Naive thymus-derived CD8-positive, alpha-beta T cell (primary cell): Measurements from ENCODE around the gene GIMAP2. TPM values are rescaled to one million over a fixed set of nuclear protein-coding genes. Genes with fewer than 3 reads are reported as not detected.

Experiments
- ATAC-seq, 2 donors: fragments of 150-1000 bp; cut with Tn5 transposase in 1 of 2; sonication (Bioruptor Pico), chemical (Tn5 transposase) in 1 of 2; 1 replicate in 1 of 2; 2 replicates in 1 of 2; pipeline ENCODE4 v1.10.0; 2021; ENCODE audit warnings: mild to moderate bottlenecking in 2 of 2, moderate library complexity in 2 of 2
- POLR2A ChIA-PET: fragments of 350-600 bp; sonication (Branson Sonifier 250); formaldehyde crosslinking; loops from one replicate; lab custom pipeline; 2021; ENCODE audit warnings: antibody characterized with exemption; lab: Charles Lee
- DNase-seq, 10 donors: peaks; one replicate each; pipeline versions ENCODE4 v3.0.0 to v3.0.0-alpha.2; 2020 to 2022
- H3K27ac Mint-ChIP-seq, 10 donors: one replicate each; pipeline ENCODE4 v1.8.0; 2020 to 2022; ENCODE audit warnings: mild to moderate bottlenecking in 10 of 10, mixed read lengths in 10 of 10, moderate library complexity in 4 of 10, inconsistent platforms in 1 of 10
- H3K27me3 Mint-ChIP-seq, 5 donors: one replicate each; pipeline ENCODE4 v1.8.0; 2021 to 2022; ENCODE audit warnings: mixed read lengths in 5 of 5
- H3K36me3 Mint-ChIP-seq, 3 donors: one replicate each; pipeline ENCODE4 v1.8.0; 2020 to 2022; ENCODE audit warnings: mixed read lengths in 3 of 3, mild to moderate bottlenecking in 2 of 3, inconsistent platforms in 1 of 3
- H3K4me1 Mint-ChIP-seq, 4 donors: one replicate each; pipeline ENCODE4 v1.8.0; 2021 to 2022; ENCODE audit warnings: mixed read lengths in 4 of 4
- H3K4me3 Mint-ChIP-seq, 10 donors: one replicate each; pipeline ENCODE4 v1.8.0; 2020 to 2022; ENCODE audit warnings: mild to moderate bottlenecking in 10 of 10, mixed read lengths in 10 of 10, moderate library complexity in 6 of 10, inconsistent platforms in 1 of 10
- H3K9me3 Mint-ChIP-seq, 9 donors: one replicate each; pipeline ENCODE4 v1.8.0; 2020 to 2022; ENCODE audit warnings: mixed read lengths in 9 of 9, mild to moderate bottlenecking in 3 of 9, inconsistent platforms in 1 of 9, moderate library complexity in 1 of 9
- polyA plus RNA-seq, 3 donors: library from polyadenylated mRNA; unstranded; fragments of 300-500 nt; fragmentation: Illumina TruSeq; gene quantifications; one replicate each; pipeline ENCODE4 v1.2.3, GENCODE V29; 2021
- total RNA-seq, 8 experiments: library from RNA in 2 of 8; stranded (reverse) in 2 of 8; gene quantifications; one replicate each; pipeline ENCODE4 v1.2.3 and lab custom pipeline; 2021 to 2026

The GIMAP2 gene
- 100 to 1,000 TPM; 231 to 238 TPM for total RNA-seq
- 100 to 1,000 TPM in 1 of 3 donors, 10 to 100 TPM in 2; 89.3 to 102 (median 93.8) TPM for polyA plus RNA-seq
- 23.6 to 157 (median 102) reads per million in 6 experiments for total RNA-seq (lab: John Stamatoyannopoulos, UW)

- Mint-ChIP-seq H3K9me3 (peaks cover 8 to 59% (median 25%) of the 10 kb centered on the region in 9 donors), H3K27me3 (no peaks in the 10 kb centered on the region)
Measured at GRCh38 chr7:150685219-150686029, at the start of gene GIMAP2. GIMAP2 (plus strand) TSS chr7:150685706; CDS start chr7:150687060, 1,354 bp downstream.

GRCh38 chr7:150641854-150642253, 43.7 kb upstream of the GIMAP2 start:
- no peaks in the 10 kb centered on the region for H3K27me3 Mint-ChIP-seq
- H3K36me3 Mint-ChIP-seq: peaks cover 2 to 49% (median 46%) of the 10 kb centered on the region in 3 donors
- peaks cover 8 to 56% (median 33%) of the 10 kb centered on the region in 9 donors for H3K9me3 Mint-ChIP-seq
- H3K4me1 Mint-ChIP-seq: peaks cover 33 to 84% (median 61%) of the 10 kb centered on the region in 4 donors
- POLR2A ChIA-PET: interaction anchor here (0.8 to 4.3 kb wide), 9 partner anchors 13 to 160 kb away, joined by 3 to 20 read pairs (median 3); no protein-coding TSS in a partner anchor
- no peak for ATAC-seq
- H3K27ac Mint-ChIP-seq: peak overlapping the region in 9 of 10 donors; percentile 24 to 80 (median 66)
- no peak for DNase-seq
- H3K4me3 Mint-ChIP-seq: peak overlapping the region in 4 of 10 donors; percentile 24 to 55 (median 31)

More at GRCh38 chr7:150685219-150686029, at the start of gene GIMAP2:
- Mint-ChIP-seq H3K4me1 (peaks cover 46 to 93% (median 80%) of the 10 kb centered on the region in 4 donors), H3K36me3 (peaks cover 49 to 64% (median 51%) of the 10 kb centered on the region in 3 donors), H3K27ac (peak within 1 kb of the TSS; percentile 95 to 100 (median 98)), H3K4me3 (peak within 1 kb of the TSS; percentile 94 to 100 (median 97))
- POLR2A ChIA-PET: interaction anchor here (0.7 to 9.2 kb wide), 40 partner anchors 9 to 236 kb away, joined by 3 to 273 read pairs (median 8); partner anchors contain the start of genes GIMAP1, GIMAP4, GIMAP5 and GIMAP6
- DNase-seq (peak in 5 of 10 donors; percentile 7 to 68 (median 58)), ATAC-seq (peak; percentile 71 to 89)

GRCh38 chr7:150642926-150643325, 42.6 kb upstream of the GIMAP2 start:
- no peak for ATAC-seq
- Mint-ChIP-seq H3K9me3 (peaks cover 0 to 47% (median 23%) of the 10 kb centered on the region in 9 donors), H3K27ac (peak overlapping the region in 7 of 10 donors; percentile 9 to 82 (median 63)), H3K4me1 (peaks cover 25 to 83% (median 63%) of the 10 kb centered on the region in 4 donors), H3K36me3 (peaks cover 2 to 41% (median 37%) of the 10 kb centered on the region in 3 donors), H3K27me3 (no peaks in the 10 kb centered on the region), H3K4me3 (peak overlapping the region in 1 of 10 donors; percentile 19)
- POLR2A ChIA-PET: interaction anchor here (0.7 to 4.3 kb wide), 2 partner anchors 24 to 282 kb away, joined by 7 to 20 read pairs; no protein-coding TSS in a partner anchor
- no peak for DNase-seq

GRCh38 chr7:150645259-150646020, 40.1 kb upstream of the GIMAP2 start:
- ATAC-seq (peak; percentile 45 to 61), DNase-seq (no peak)
- Mint-ChIP-seq H3K27me3 (no peaks in the 10 kb centered on the region), H3K27ac (peak overlapping the region; percentile 82 to 94 (median 86)), H3K36me3 (peaks cover 2 to 35% (median 23%) of the 10 kb centered on the region in 3 donors), H3K4me1 (peaks cover 25 to 84% (median 72%) of the 10 kb centered on the region in 4 donors), H3K4me3 (peak overlapping the region; percentile 11 to 71 (median 59)), H3K9me3 (peaks cover 0 to 37% (median 14%) of the 10 kb centered on the region in 9 donors)
- POLR2A ChIA-PET: interaction anchor here (1.1 to 1.4 kb wide), 2 partner anchors 23 to 92 kb away, joined by 3 to 4 read pairs; partner anchors contain the start of gene GIMAP5

- ATAC-seq (peak; percentile 85 to 87), DNase-seq (peak in 2 of 10 donors; percentile 49 to 53)
- Mint-ChIP-seq H3K4me3 (peak overlapping the region in 9 of 10 donors; percentile 43 to 75 (median 57)), H3K36me3 (peaks cover 2 to 35% (median 34%) of the 10 kb centered on the region in 3 donors), H3K27ac (peak overlapping the region; percentile 82 to 94 (median 88)), H3K9me3 (peaks cover 0 to 54% (median 28%) of the 10 kb centered on the region in 9 donors), H3K4me1 (peaks cover 16 to 77% (median 55%) of the 10 kb centered on the region in 4 donors), H3K27me3 (no peaks in the 10 kb centered on the region)
- POLR2A ChIA-PET: interaction anchor here (0.6 to 5.0 kb wide), 19 partner anchors 9 to 200 kb away, joined by 3 to 41 read pairs (median 6); partner anchors contain the start of genes GIMAP1, GIMAP2, GIMAP4 and GIMAP5
Measured at GRCh38 chr7:150648353-150649079, 37.0 kb upstream of the GIMAP2 start.

- no peaks in the 10 kb centered on the region for H3K27me3 Mint-ChIP-seq
- no peak for DNase-seq
- no peak for ATAC-seq
- H3K36me3 Mint-ChIP-seq: peaks cover 4 to 37% (median 31%) of the 10 kb centered on the region in 3 donors
- H3K9me3 Mint-ChIP-seq: peaks cover 0 to 58% (median 32%) of the 10 kb centered on the region in 9 donors
- peak overlapping the region in 9 of 10 donors; percentile 40 to 92 (median 86) for H3K27ac Mint-ChIP-seq
- POLR2A ChIA-PET: interaction anchor here (0.7 to 5.0 kb wide), 12 partner anchors 9 to 200 kb away, joined by 3 to 41 read pairs (median 7); partner anchors contain the start of genes GIMAP1, GIMAP2, GIMAP4 and GIMAP6
- peak overlapping the region in 5 of 10 donors; percentile 12 to 51 (median 36) for H3K4me3 Mint-ChIP-seq
- H3K4me1 Mint-ChIP-seq: peaks cover 17 to 76% (median 55%) of the 10 kb centered on the region in 4 donors
Measured at GRCh38 chr7:150649080-150649385, 36.5 kb upstream of the GIMAP2 start.

- POLR2A ChIA-PET: interaction anchor here (1.1 kb wide), 1 partner anchor 86 kb away, joined by 4 read pairs; no protein-coding TSS in a partner anchor
- Mint-ChIP-seq H3K27me3 (no peaks in the 10 kb centered on the region), H3K36me3 (peaks cover 4 to 31% (median 27%) of the 10 kb centered on the region in 3 donors), H3K27ac (peak overlapping the region in 2 of 10 donors; percentile 4 to 85), H3K4me1 (peaks cover 5 to 46% (median 23%) of the 10 kb centered on the region in 4 donors), H3K4me3 (peak overlapping the region in 1 of 10 donors; percentile 5), H3K9me3 (peaks cover 0 to 75% (median 40%) of the 10 kb centered on the region in 9 donors)
- no peak for DNase-seq
- no peak for ATAC-seq
Measured at GRCh38 chr7:150654692-150655091, 30.8 kb upstream of the GIMAP2 start.

- POLR2A ChIA-PET: interaction anchor here (1.2 to 2.0 kb wide), 3 partner anchors 13 to 30 kb away, joined by 4 to 9 read pairs (median 5); partner anchors contain the start of gene GIMAP2
- DNase-seq (no peak), ATAC-seq (no peak)
- H3K9me3 Mint-ChIP-seq: peaks cover 0 to 65% (median 33%) of the 10 kb centered on the region in 9 donors
- no peaks in the 10 kb centered on the region for H3K27me3 Mint-ChIP-seq
- H3K27ac Mint-ChIP-seq: peak overlapping the region in 1 of 10 donors; percentile 30
- H3K36me3 Mint-ChIP-seq: peaks cover 4 to 35% (median 21%) of the 10 kb centered on the region in 3 donors
- no peak overlapping the region for H3K4me3 Mint-ChIP-seq
- H3K4me1 Mint-ChIP-seq: peaks cover 8 to 48% (median 29%) of the 10 kb centered on the region in 4 donors
Measured at GRCh38 chr7:150656047-150656446, 29.5 kb upstream of the GIMAP2 start.

GRCh38 chr7:150657526-150657925, 28.0 kb upstream of the GIMAP2 start:
- ATAC-seq: no peak
- peaks cover 4 to 25% (median 17%) of the 10 kb centered on the region in 3 donors for H3K36me3 Mint-ChIP-seq
- DNase-seq: no peak
- H3K4me3 Mint-ChIP-seq: no peak overlapping the region
- H3K9me3 Mint-ChIP-seq: peaks cover 0 to 52% (median 19%) of the 10 kb centered on the region in 9 donors
- POLR2A ChIA-PET: interaction anchor here (0.8 to 2.0 kb wide), 7 partner anchors 8 to 35 kb away, joined by 3 to 10 read pairs (median 6); partner anchors contain the start of genes GIMAP2 and GIMAP6
- H3K4me1 Mint-ChIP-seq: peaks cover 12 to 53% (median 42%) of the 10 kb centered on the region in 4 donors
- H3K27ac Mint-ChIP-seq: no peak overlapping the region
- H3K27me3 Mint-ChIP-seq: no peaks in the 10 kb centered on the region

- ATAC-seq: no peak
- Mint-ChIP-seq H3K36me3 (peaks cover 2 to 18% (median 11%) of the 10 kb centered on the region in 3 donors), H3K27me3 (no peaks in the 10 kb centered on the region), H3K4me3 (peak overlapping the region in 6 of 10 donors; percentile 4 to 35 (median 28)), H3K4me1 (peaks cover 24 to 72% (median 55%) of the 10 kb centered on the region in 4 donors), H3K9me3 (peaks cover 0 to 24% (median 10%) of the 10 kb centered on the region in 9 donors), H3K27ac (peak overlapping the region in 9 of 10 donors; percentile 69 to 100 (median 85))
- POLR2A ChIA-PET: interaction anchor here (0.7 to 4.1 kb wide), 8 partner anchors 12 to 212 kb away, joined by 3 to 23 read pairs (median 4); partner anchors contain the start of genes GIMAP2, GIMAP4 and GIMAP6
- DNase-seq: no peak
Measured at GRCh38 chr7:150660939-150661613, 24.4 kb upstream of the GIMAP2 start.
